ENCODE results near the gene CCDC174.

Gene CCDC174

GRCh38 chr3:14658978-14659377 lies 7.4 kb downstream of the CCDC174 start:
- no peak for DNase-seq

GRCh38 chr3:14660942-14661341 lies 9.4 kb downstream of the CCDC174 start:
- DNase-seq: no peak

GRCh38 chr3:14663396-14664135 lies 12.0 kb downstream of the CCDC174 start:
- DNase-seq: no peak

GRCh38 chr3:14664170-14664569 lies 12.6 kb downstream of the CCDC174 start:
- no peak for DNase-seq

GRCh38 chr3:14672588-14672987 lies 21.0 kb downstream of the CCDC174 start:
- DNase-seq: no peak

- no peak for DNase-seq
Measured at GRCh38 chr3:14674841-14675240, 23.3 kb downstream of the CCDC174 start, which contains the start of gene C3orf20. Gene C3orf20 (plus strand): TSS chr3:14675141. CDS start chr3:14682714, 7,573 bp downstream.

- DNase-seq: no peak
Measured at GRCh38 chr3:14676881-14677280, 25.3 kb downstream of the CCDC174 start.

- no peak for DNase-seq
Measured at GRCh38 chr3:14678015-14678503, 26.5 kb downstream of the CCDC174 start.

GRCh38 chr3:14680115-14680514 lies 28.6 kb downstream of the CCDC174 start:
- no peak for DNase-seq

GRCh38 chr3:14680716-14681115 lies 29.2 kb downstream of the CCDC174 start:
- no peak for DNase-seq

- DNase-seq: no peak
Measured at GRCh38 chr3:14684447-14684846, 32.9 kb downstream of the CCDC174 start.

GRCh38 chr3:14685179-14685578 lies 33.6 kb downstream of the CCDC174 start:
- DNase-seq: no peak

- no peak for DNase-seq
Measured at GRCh38 chr3:14687360-14687759, 35.8 kb downstream of the CCDC174 start.

GRCh38 chr3:14688525-14688924 lies 37.0 kb downstream of the CCDC174 start:
- DNase-seq: no peak

GRCh38 chr3:14689247-14689980 lies 37.9 kb downstream of the CCDC174 start:
- DNase-seq: no peak

- no peak for DNase-seq
Measured at GRCh38 chr3:14691239-14691638, 39.7 kb downstream of the CCDC174 start.

- DNase-seq: no peak
Measured at GRCh38 chr3:14691719-14692118, 40.2 kb downstream of the CCDC174 start.

GRCh38 chr3:14698601-14699244 lies 47.2 kb downstream of the CCDC174 start:
- DNase-seq: no peak

GRCh38 chr3:14699643-14700042 lies 48.1 kb downstream of the CCDC174 start:
- no peak for DNase-seq

- no peak for DNase-seq
Measured at GRCh38 chr3:14700891-14701290, 49.3 kb downstream of the CCDC174 start.

- DNase-seq: no peak
Measured at GRCh38 chr3:14701676-14702075, 50.1 kb downstream of the CCDC174 start.

- no peak for DNase-seq
Measured at GRCh38 chr3:14703128-14703750, 51.7 kb downstream of the CCDC174 start.

- no peak for DNase-seq
Measured at GRCh38 chr3:14703791-14704190, 52.2 kb downstream of the CCDC174 start.

All from COR-L47 (cell line).